ENCODE data around the gene USP1.

The USP1 gene

GRCh38 chr1:62426237-62426636 lies 10.6 kb upstream of the USP1 start:
- no peak for DNase-seq (ENCODE audit: low spot score)

- DNase-seq (ENCODE audit: low spot score): no peak
Measured at GRCh38 chr1:62426794-62427193, 10.1 kb upstream of the USP1 start.

- DNase-seq (ENCODE audit: low spot score): no peak
Measured at GRCh38 chr1:62428351-62428750, 8.5 kb upstream of the USP1 start.

GRCh38 chr1:62429581-62429980 lies 7.3 kb upstream of the USP1 start:
- no peak for DNase-seq (ENCODE audit: low spot score)

GRCh38 chr1:62433861-62434617 lies 2.8 kb upstream of the USP1 start:
- DNase-seq (ENCODE audit: low spot score): no peak

GRCh38 chr1:62434618-62435001 lies 2.2 kb upstream of the USP1 start:
- no peak for DNase-seq (ENCODE audit: low spot score)

GRCh38 chr1:62435231-62436038 lies 1.4 kb upstream of the USP1 start:
- DNase-seq (ENCODE audit: low spot score): no peak

- no peak for DNase-seq (ENCODE audit: low spot score)
Measured at GRCh38 chr1:62436039-62436465, 797 bp upstream of the USP1 start.

GRCh38 chr1:62437273-62437940 lies 558 bp downstream of the USP1 start:
- no peak for DNase-seq (ENCODE audit: low spot score)

GRCh38 chr1:62438163-62438562 lies 1.3 kb downstream of the USP1 start:
- no peak for DNase-seq (ENCODE audit: low spot score)

GRCh38 chr1:62439652-62440371 lies 3.0 kb downstream of the USP1 start:
- no peak for DNase-seq (ENCODE audit: low spot score)

GRCh38 chr1:62444701-62445100 lies 7.9 kb downstream of the USP1 start:
- DNase-seq (ENCODE audit: low spot score): no peak

- no peak for DNase-seq (ENCODE audit: low spot score)
Measured at GRCh38 chr1:62448221-62448933, 11.5 kb downstream of the USP1 start.

GRCh38 chr1:62450301-62450700 lies 13.5 kb downstream of the USP1 start:
- DNase-seq (ENCODE audit: low spot score): no peak

- DNase-seq (ENCODE audit: low spot score): no peak
Measured at GRCh38 chr1:62452951-62453350, 16.1 kb downstream of the USP1 start.

- no peak for DNase-seq (ENCODE audit: low spot score)
Measured at GRCh38 chr1:62457955-62458354, 21.1 kb downstream of the USP1 start.

- no peak for DNase-seq (ENCODE audit: low spot score)
Measured at GRCh38 chr1:62462370-62462769, 25.5 kb downstream of the USP1 start.

- DNase-seq (ENCODE audit: low spot score): no peak
Measured at GRCh38 chr1:62467092-62467491, 30.2 kb downstream of the USP1 start.

GRCh38 chr1:62476525-62477219 lies 39.8 kb downstream of the USP1 start:
- no peak for DNase-seq (ENCODE audit: low spot score)

GRCh38 chr1:62481681-62482080 lies 44.8 kb downstream of the USP1 start:
- DNase-seq (ENCODE audit: low spot score): no peak
